ENCODE results near the gene MRPS10.

DNA sequence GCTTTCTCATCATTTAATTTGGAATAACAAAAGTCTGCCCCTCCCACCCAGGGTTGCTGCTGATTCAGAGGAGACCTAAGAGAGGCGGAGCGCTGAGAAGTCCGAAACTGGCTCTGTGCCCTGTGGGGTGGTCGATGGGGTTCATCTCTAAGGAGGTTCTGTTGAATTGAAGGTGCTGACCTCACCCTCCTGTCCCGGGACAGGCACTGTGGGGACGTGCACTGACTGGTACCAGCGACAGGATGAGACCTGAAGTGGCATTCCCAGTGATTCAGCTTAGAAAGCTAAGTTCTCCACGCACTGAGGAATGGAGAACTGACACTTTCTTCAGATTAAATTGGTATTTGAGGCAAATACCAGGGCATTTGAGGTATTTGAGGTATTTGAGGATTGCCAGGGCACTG is 24.2 kb downstream of the MRPS10 start:
- TF ChIP-seq POLR2A (IDR thresholded peaks at IDR 0.05): no peak
- TF ChIP-seq, protein P1, sequence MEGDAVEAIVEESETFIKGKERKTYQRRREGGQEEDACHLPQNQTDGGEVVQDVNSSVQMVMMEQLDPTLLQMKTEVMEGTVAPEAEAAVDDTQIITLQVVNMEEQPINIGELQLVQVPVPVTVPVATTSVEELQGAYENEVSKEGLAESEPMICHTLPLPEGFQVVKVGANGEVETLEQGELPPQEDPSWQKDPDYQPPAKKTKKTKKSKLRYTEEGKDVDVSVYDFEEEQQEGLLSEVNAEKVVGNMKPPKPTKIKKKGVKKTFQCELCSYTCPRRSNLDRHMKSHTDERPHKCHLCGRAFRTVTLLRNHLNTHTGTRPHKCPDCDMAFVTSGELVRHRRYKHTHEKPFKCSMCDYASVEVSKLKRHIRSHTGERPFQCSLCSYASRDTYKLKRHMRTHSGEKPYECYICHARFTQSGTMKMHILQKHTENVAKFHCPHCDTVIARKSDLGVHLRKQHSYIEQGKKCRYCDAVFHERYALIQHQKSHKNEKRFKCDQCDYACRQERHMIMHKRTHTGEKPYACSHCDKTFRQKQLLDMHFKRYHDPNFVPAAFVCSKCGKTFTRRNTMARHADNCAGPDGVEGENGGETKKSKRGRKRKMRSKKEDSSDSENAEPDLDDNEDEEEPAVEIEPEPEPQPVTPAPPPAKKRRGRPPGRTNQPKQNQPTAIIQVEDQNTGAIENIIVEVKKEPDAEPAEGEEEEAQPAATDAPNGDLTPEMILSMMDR (IDR thresholded peaks at IDR 0.05): no peak

Measured in body of pancreas (tissue), 4 donors.